ENCODE measurements around the gene CCDC149.

The CCDC149 gene

DNA sequence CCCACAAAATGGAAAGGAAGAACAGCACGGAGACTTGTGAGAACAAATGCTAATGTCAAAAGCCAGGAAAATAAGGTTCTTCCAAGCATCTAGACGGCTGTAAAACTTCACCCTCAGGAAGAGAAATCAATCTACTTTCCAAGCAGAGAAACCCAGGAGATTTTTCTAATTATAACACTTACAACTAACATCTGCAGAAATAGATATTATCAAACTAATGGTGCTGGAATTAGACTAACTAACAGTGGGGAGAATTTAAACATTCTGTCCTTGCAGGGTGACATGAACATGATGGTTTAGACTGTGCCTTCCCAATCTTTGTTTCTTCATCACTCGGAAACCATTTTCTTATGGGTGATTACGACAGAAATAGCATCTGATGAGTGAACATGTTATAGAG, 77.1 kb downstream of the CCDC149 start:
- no peak overlapping the region for H3K4me3 ChIP-seq (ENCODE audit: low read depth, low read length)
- H2BK5ac ChIP-seq (ENCODE audit: low read depth, low read length, poor library complexity), result no peak overlapping the region
- H4K91ac ChIP-seq (ENCODE audit: low read depth, low read length), result no peak overlapping the region
- H2BK12ac ChIP-seq (ENCODE audit: low read length), result no peak overlapping the region
- no peak overlapping the region for H2AFZ ChIP-seq (ENCODE audit: insufficient read depth, low read length, poor library complexity)
- no peak overlapping the region for H4K8ac ChIP-seq (ENCODE audit: low read depth, low read length)
- no peaks in the 10 kb centered on the region for H3K27me3 ChIP-seq (ENCODE audit: insufficient read depth, low read length)
- no peak overlapping the region for H3K14ac ChIP-seq (ENCODE audit: low read length)
- no CpG with 5 or more reads among the region's 4 CpGs for WGBS (ENCODE audit: extremely low coverage, insufficient coverage, insufficient read length)
- no peak overlapping the region for H3K18ac ChIP-seq (ENCODE audit: low read length)
- H3K23ac ChIP-seq (ENCODE audit: low read length), result no peak overlapping the region
- H3K79me1 ChIP-seq (ENCODE audit: low read length), result no peaks in the 10 kb centered on the region
- H3K9ac ChIP-seq (ENCODE audit: low read length), result no peak overlapping the region
- peaks cover 0 to 3% of the 10 kb centered on the region in 2 experiments for H3K4me1 ChIP-seq (ENCODE audit: control insufficient read depth in 1 of 2, insufficient read depth in 2 of 2, low read length in 2 of 2)
- no peaks in the 10 kb centered on the region for H3K79me2 ChIP-seq (ENCODE audit: control insufficient read depth, insufficient read depth, low read length, poor library complexity)
- no peak for DNase-seq
- no peak overlapping the region for H3K4me2 ChIP-seq (ENCODE audit: low read length)
- no peak overlapping the region for H3K27ac ChIP-seq (ENCODE audit: low read depth, low read length)
- H2BK120ac ChIP-seq (ENCODE audit: insufficient read depth, low read length, poor library complexity), result no peak overlapping the region
- H3K4ac ChIP-seq (ENCODE audit: low read depth, low read length), result no peak overlapping the region
- H4K12ac ChIP-seq (ENCODE audit: low read depth, low read length), result no peak overlapping the region
- H2AK5ac ChIP-seq (ENCODE audit: low read length), result no peak overlapping the region
- peaks cover 3% of the 10 kb centered on the region for H3K9me3 ChIP-seq (ENCODE audit: insufficient read depth, low read depth, low read length)
- H3K36me3 ChIP-seq (ENCODE audit: control insufficient read depth in 1 of 2, insufficient read depth in 2 of 2, low read length in 2 of 2), result no peaks in the 10 kb centered on the region

DNA sequence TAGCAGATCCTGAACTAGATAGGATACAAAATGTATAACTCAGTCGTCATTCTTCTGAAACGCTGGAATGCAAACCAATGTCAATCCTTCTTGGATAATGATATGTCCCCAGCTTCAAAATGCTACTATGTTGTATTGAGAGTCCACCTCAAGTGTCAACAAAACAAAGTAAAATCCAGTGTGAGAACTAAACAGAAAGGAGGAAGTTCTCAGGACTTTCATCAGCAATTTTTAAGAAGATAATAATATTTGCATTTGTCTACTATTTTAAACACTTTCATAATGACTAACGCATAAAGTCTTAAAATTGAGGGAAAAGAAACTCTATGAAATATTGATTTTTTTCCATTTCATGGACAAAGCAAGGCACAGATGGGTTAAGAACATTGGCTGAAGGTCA, 81.2 kb downstream of the CCDC149 start:
- no peaks in the 10 kb centered on the region for H3K27me3 ChIP-seq (ENCODE audit: insufficient read depth, low read length)
- DNase-seq, result peak in 1 of 2 donors; percentile 45
- H4K8ac ChIP-seq (ENCODE audit: low read depth, low read length), result no peak overlapping the region
- H2BK5ac ChIP-seq (ENCODE audit: low read depth, low read length, poor library complexity), result no peak overlapping the region
- no peaks in the 10 kb centered on the region for H3K79me2 ChIP-seq (ENCODE audit: control insufficient read depth, insufficient read depth, low read length, poor library complexity)
- H3K27ac ChIP-seq (ENCODE audit: low read depth, low read length), result no peak overlapping the region
- H3K4ac ChIP-seq (ENCODE audit: low read depth, low read length), result no peak overlapping the region
- H4K91ac ChIP-seq (ENCODE audit: low read depth, low read length), result no peak overlapping the region
- H2BK120ac ChIP-seq (ENCODE audit: insufficient read depth, low read length, poor library complexity), result no peak overlapping the region
- no peak overlapping the region for H3K4me2 ChIP-seq (ENCODE audit: low read length)
- no peak overlapping the region for H2AK5ac ChIP-seq (ENCODE audit: low read length)
- no peak overlapping the region for H4K12ac ChIP-seq (ENCODE audit: low read depth, low read length)
- no CpG with 5 or more reads among the region's 3 CpGs for WGBS (ENCODE audit: extremely low coverage, insufficient coverage, insufficient read length)
- no peak overlapping the region for H2BK12ac ChIP-seq (ENCODE audit: low read length)
- no peak overlapping the region for H3K18ac ChIP-seq (ENCODE audit: low read length)
- no peak overlapping the region for H3K23ac ChIP-seq (ENCODE audit: low read length)
- H3K9me3 ChIP-seq (ENCODE audit: insufficient read depth, low read depth, low read length), result no peaks in the 10 kb centered on the region
- H3K36me3 ChIP-seq (ENCODE audit: control insufficient read depth in 1 of 2, insufficient read depth in 2 of 2, low read length in 2 of 2), result no peaks in the 10 kb centered on the region
- H3K14ac ChIP-seq (ENCODE audit: low read length), result no peak overlapping the region
- H3K4me3 ChIP-seq (ENCODE audit: low read depth, low read length), result no peak overlapping the region
- H3K79me1 ChIP-seq (ENCODE audit: low read length), result no peaks in the 10 kb centered on the region
- no peak overlapping the region for H3K9ac ChIP-seq (ENCODE audit: low read length)
- H3K4me1 ChIP-seq (ENCODE audit: control insufficient read depth in 1 of 2, insufficient read depth in 2 of 2, low read length in 2 of 2), result no peaks in the 10 kb centered on the region
- no peak overlapping the region for H2AFZ ChIP-seq (ENCODE audit: insufficient read depth, low read length, poor library complexity)

DNA sequence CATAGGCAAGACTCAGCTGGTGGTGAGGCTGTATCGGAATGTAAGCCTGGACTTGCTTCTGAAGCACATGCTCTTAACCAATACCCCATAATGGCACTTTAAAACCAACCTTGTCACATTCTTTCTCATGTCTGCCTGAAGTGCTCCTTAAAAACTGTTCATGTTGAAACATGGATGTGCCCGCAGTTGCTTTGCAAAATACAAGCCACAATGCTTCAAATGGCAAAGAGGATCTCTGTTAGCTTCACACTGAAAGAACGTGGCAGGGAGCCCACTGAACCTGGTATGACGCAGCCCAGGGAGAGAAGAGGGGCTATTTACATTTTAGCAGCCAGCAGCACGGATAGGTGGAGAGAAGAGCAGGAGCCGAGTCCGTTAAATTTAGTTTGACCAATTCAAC, 88.1 kb downstream of the CCDC149 start:
- Histone ChIP-seq H4K91ac (ENCODE audit: low read depth, low read length) (no peak overlapping the region), H3K27ac (ENCODE audit: low read depth, low read length) (no peak overlapping the region), H3K27me3 (ENCODE audit: insufficient read depth, low read length) (no peaks in the 10 kb centered on the region), H2BK120ac (ENCODE audit: insufficient read depth, low read length, poor library complexity) (no peak overlapping the region), H3K4me1 (ENCODE audit: control insufficient read depth in 1 of 2, insufficient read depth in 2 of 2, low read length in 2 of 2) (no peaks in the 10 kb centered on the region), H2AK5ac (ENCODE audit: low read length) (no peak overlapping the region), H3K79me2 (ENCODE audit: control insufficient read depth, insufficient read depth, low read length, poor library complexity) (no peaks in the 10 kb centered on the region), H3K4me2 (ENCODE audit: low read length) (no peak overlapping the region), H3K4me3 (ENCODE audit: low read depth, low read length) (no peak overlapping the region), H3K36me3 (ENCODE audit: control insufficient read depth in 1 of 2, insufficient read depth in 2 of 2, low read length in 2 of 2) (no peaks in the 10 kb centered on the region), H3K23ac (ENCODE audit: low read length) (no peak overlapping the region), H3K9me3 (ENCODE audit: insufficient read depth, low read depth, low read length) (no peaks in the 10 kb centered on the region), H3K14ac (ENCODE audit: low read length) (no peak overlapping the region), H2BK5ac (ENCODE audit: low read depth, low read length, poor library complexity) (no peak overlapping the region), H2BK12ac (ENCODE audit: low read length) (no peak overlapping the region), H2AFZ (ENCODE audit: insufficient read depth, low read length, poor library complexity) (no peak overlapping the region), H4K8ac (ENCODE audit: low read depth, low read length) (no peak overlapping the region), H3K79me1 (ENCODE audit: low read length) (no peaks in the 10 kb centered on the region), H4K12ac (ENCODE audit: low read depth, low read length) (no peak overlapping the region), H3K9ac (ENCODE audit: low read length) (no peak overlapping the region), H3K4ac (ENCODE audit: low read depth, low read length) (no peak overlapping the region), H3K18ac (ENCODE audit: low read length) (no peak overlapping the region)
- WGBS (ENCODE audit: extremely low coverage, insufficient coverage, insufficient read length), result no CpG with 5 or more reads among the region's 7 CpGs
- peak in 1 of 2 donors; percentile 56 for DNase-seq

DNA sequence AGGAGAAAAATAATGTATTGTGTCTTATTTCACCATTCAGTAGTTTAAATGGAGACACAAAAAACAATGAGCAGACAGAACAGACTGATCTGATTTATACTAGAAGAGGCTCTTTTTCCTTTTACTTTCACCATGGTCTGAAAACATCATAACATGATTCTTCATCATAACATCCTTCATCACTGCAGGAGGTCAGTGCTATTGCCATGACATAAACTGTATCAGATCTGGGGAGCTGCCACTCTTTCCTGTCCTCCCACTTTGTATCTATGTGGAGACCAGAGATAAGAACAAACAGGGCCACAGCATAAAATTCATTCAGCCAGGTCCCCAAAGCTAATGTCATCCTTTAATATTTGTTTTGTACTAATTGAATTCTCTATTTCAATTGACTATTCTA, 92.3 kb downstream of the CCDC149 start:
- no peak overlapping the region for H2BK120ac ChIP-seq (ENCODE audit: insufficient read depth, low read length, poor library complexity)
- H3K27ac ChIP-seq (ENCODE audit: low read depth, low read length), result no peak overlapping the region
- H3K9ac ChIP-seq (ENCODE audit: low read length), result no peak overlapping the region
- no peak overlapping the region for H3K18ac ChIP-seq (ENCODE audit: low read length)
- no peak overlapping the region for H3K14ac ChIP-seq (ENCODE audit: low read length)
- H3K4ac ChIP-seq (ENCODE audit: low read depth, low read length), result no peak overlapping the region
- H3K4me1 ChIP-seq (ENCODE audit: control insufficient read depth in 1 of 2, insufficient read depth in 2 of 2, low read length in 2 of 2), result no peaks in the 10 kb centered on the region
- no peaks in the 10 kb centered on the region for H3K79me1 ChIP-seq (ENCODE audit: low read length)
- H3K9me3 ChIP-seq (ENCODE audit: insufficient read depth, low read depth, low read length), result no peaks in the 10 kb centered on the region
- no peak for DNase-seq
- H3K36me3 ChIP-seq (ENCODE audit: control insufficient read depth in 1 of 2, insufficient read depth in 2 of 2, low read length in 2 of 2), result peaks cover 0 to 1% of the 10 kb centered on the region in 2 experiments
- H2BK5ac ChIP-seq (ENCODE audit: low read depth, low read length, poor library complexity), result no peak overlapping the region
- no peak overlapping the region for H3K4me3 ChIP-seq (ENCODE audit: low read depth, low read length)
- no peak overlapping the region for H4K12ac ChIP-seq (ENCODE audit: low read depth, low read length)
- H4K91ac ChIP-seq (ENCODE audit: low read depth, low read length), result no peak overlapping the region
- H2BK12ac ChIP-seq (ENCODE audit: low read length), result no peak overlapping the region
- H3K23ac ChIP-seq (ENCODE audit: low read length), result no peak overlapping the region
- H2AFZ ChIP-seq (ENCODE audit: insufficient read depth, low read length, poor library complexity), result no peak overlapping the region
- H4K8ac ChIP-seq (ENCODE audit: low read depth, low read length), result no peak overlapping the region
- no peaks in the 10 kb centered on the region for H3K79me2 ChIP-seq (ENCODE audit: control insufficient read depth, insufficient read depth, low read length, poor library complexity)
- H3K4me2 ChIP-seq (ENCODE audit: low read length), result no peak overlapping the region
- H2AK5ac ChIP-seq (ENCODE audit: low read length), result no peak overlapping the region
- no peaks in the 10 kb centered on the region for H3K27me3 ChIP-seq (ENCODE audit: insufficient read depth, low read length)
